Brain microvascular endothelial cell (primary cell): Measurements from ENCODE around the gene RIN3.

ENCODE experiments used
- DNase-seq: peaks from one replicate; pipeline ENCODE4 v3.0.0-alpha.2; 2020
- H3K27ac ChIP-seq: fragments of 250-450 bp; sonication (Bioruptor Pico); 2 replicates; pipeline ENCODE4 v1.5.1; 2020; ENCODE audit warnings: mild to moderate bottlenecking, moderate library complexity
- H3K27me3 ChIP-seq: fragments of 250-450 bp; sonication (Bioruptor Pico); replicated peaks from 2 replicates; pipeline ENCODE4 v1.5.1; 2020; ENCODE audit warnings: mild to moderate bottlenecking
- H3K36me3 ChIP-seq: fragments of 250-450 bp; sonication (Bioruptor Pico); replicated peaks from 2 replicates; pipeline ENCODE4 v1.5.1; 2020; ENCODE audit warnings: mild to moderate bottlenecking
- H3K4me3 ChIP-seq: 2 replicates; pipeline ENCODE4 v1.5.1; 2011; ENCODE audit warnings: low read depth, mild to moderate bottlenecking, control low read depth, low read length, moderate library complexity
- in situ Hi-C: cut with HindIII; loops from 2 replicates; pipeline ENCODE4 v1.10.0; 2017; ENCODE audit warnings: low sequenced_read_pairs, low pct_ligation_motif_present
- TF ChIP-seq, protein P1 (sequence below): IDR thresholded peaks from 2 replicates; pipeline ENCODE4 v1.5.1; 2011; ENCODE audit warnings: low read depth, mild to moderate bottlenecking, moderate library complexity, low read length, control low read depth, inconsistent platforms; ENCODE audit errors: missing control alignments

Gene RIN3, protein sequence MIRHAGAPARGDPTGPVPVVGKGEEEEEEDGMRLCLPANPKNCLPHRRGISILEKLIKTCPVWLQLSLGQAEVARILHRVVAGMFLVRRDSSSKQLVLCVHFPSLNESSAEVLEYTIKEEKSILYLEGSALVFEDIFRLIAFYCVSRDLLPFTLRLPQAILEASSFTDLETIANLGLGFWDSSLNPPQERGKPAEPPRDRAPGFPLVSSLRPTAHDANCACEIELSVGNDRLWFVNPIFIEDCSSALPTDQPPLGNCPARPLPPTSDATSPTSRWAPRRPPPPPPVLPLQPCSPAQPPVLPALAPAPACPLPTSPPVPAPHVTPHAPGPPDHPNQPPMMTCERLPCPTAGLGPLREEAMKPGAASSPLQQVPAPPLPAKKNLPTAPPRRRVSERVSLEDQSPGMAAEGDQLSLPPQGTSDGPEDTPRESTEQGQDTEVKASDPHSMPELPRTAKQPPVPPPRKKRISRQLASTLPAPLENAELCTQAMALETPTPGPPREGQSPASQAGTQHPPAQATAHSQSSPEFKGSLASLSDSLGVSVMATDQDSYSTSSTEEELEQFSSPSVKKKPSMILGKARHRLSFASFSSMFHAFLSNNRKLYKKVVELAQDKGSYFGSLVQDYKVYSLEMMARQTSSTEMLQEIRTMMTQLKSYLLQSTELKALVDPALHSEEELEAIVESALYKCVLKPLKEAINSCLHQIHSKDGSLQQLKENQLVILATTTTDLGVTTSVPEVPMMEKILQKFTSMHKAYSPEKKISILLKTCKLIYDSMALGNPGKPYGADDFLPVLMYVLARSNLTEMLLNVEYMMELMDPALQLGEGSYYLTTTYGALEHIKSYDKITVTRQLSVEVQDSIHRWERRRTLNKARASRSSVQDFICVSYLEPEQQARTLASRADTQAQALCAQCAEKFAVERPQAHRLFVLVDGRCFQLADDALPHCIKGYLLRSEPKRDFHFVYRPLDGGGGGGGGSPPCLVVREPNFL

DNA sequence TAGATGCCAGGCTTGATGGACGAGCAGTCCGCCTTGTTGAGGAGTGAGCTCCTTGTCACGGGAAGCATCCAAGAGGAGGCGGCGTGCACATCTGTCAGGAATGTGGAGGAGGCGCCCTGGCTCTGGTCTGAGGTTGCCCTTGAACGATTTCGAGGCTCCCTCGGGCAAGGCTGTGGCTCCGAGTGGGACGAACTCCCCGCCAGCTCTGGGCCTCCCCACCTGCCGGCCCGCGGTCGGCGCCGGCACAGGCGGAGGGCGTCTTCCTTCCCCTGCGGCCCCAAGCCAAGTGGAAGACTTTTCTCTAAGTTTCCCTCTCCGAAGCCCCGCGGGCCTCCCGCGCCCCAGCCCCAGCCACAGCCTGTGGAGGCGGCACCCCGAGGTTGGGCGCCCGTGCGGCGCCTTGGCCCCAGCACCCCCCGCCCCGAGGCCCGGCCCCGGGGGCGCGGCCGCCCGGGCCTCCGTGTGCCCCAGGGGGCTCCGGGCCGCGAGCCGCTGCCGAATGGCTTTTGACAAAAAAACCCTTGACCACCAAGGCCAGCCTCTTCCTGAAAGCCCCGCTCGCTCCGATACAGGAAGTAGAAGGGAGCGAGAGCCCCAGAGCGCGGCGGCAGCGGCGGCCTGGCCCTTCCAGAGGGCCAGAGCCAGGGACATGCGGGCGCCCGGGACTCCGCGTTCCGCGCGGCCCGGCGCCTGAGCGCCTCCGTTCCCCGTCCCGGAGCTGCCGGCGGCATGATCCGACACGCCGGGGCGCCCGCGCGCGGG is at the start of gene RIN3:
Gene RIN3 (plus strand): TSS at position 578 of the 762 bp plus-strand sequence. CDS start 152 bp downstream, at position 730.
- peak within 1 kb of the TSS; percentile 74 for H3K4me3 ChIP-seq
- H3K27me3 ChIP-seq: no peaks in the 10 kb centered on the region
- peak; percentile 34 for DNase-seq
- no peaks in the 10 kb centered on the region for H3K36me3 ChIP-seq
- peak within 1 kb of the TSS; percentile 62 for H3K27ac ChIP-seq
- in situ Hi-C loops: no loop called here
- TF ChIP-seq, protein P1, sequence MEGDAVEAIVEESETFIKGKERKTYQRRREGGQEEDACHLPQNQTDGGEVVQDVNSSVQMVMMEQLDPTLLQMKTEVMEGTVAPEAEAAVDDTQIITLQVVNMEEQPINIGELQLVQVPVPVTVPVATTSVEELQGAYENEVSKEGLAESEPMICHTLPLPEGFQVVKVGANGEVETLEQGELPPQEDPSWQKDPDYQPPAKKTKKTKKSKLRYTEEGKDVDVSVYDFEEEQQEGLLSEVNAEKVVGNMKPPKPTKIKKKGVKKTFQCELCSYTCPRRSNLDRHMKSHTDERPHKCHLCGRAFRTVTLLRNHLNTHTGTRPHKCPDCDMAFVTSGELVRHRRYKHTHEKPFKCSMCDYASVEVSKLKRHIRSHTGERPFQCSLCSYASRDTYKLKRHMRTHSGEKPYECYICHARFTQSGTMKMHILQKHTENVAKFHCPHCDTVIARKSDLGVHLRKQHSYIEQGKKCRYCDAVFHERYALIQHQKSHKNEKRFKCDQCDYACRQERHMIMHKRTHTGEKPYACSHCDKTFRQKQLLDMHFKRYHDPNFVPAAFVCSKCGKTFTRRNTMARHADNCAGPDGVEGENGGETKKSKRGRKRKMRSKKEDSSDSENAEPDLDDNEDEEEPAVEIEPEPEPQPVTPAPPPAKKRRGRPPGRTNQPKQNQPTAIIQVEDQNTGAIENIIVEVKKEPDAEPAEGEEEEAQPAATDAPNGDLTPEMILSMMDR: no peak

DNA sequence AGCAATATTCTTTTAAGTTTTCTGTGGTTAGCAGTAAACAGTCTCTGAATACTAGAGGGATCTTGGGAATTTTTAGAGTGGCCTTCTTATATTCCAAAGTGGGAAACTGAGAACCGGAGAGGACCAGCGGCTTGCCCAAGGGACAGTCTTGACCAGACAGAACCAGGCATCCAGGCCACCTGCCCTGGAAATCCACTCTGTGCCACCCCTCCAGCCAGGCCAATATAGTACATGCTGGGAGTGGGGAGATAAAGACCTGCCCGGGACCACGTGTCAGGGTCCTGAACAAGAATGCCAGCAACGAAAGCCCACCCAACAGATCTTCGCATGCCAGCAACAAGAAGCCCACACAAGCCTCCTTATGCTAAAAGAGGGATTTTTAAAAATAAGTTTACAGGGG is 49.4 kb upstream of the RIN3 start:
- no peak for DNase-seq
- in situ Hi-C loops: no loop called here
- Histone ChIP-seq H3K27ac (no peak overlapping the region), H3K4me3 (no peak overlapping the region), H3K27me3 (no peaks in the 10 kb centered on the region), H3K36me3 (no peaks in the 10 kb centered on the region)
- TF ChIP-seq, protein P1: no peak

DNA sequence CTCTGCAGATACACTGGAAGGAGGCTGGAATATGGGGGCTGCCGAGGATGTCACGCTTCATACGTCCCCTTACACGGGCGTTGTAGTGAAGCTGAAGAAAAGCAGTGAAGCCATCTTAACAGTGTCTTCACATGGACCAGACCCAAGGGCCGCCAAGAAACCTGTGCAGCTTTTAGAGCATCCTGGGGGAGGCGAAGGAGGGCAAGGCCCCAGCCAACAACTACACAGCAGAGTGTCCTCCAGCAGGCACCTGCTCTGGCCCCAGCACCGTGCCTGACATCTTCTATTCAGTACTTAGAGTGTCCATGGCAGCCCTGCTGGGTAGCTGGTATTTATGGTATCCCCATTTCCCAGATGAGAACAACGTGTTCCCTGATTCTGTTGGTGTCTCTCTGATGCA is 48.9 kb upstream of the RIN3 start:
- Histone ChIP-seq H3K4me3 (no peak overlapping the region), H3K27me3 (no peaks in the 10 kb centered on the region), H3K36me3 (no peaks in the 10 kb centered on the region), H3K27ac (no peak overlapping the region)
- in situ Hi-C loops: no loop called here
- DNase-seq: no peak
- TF ChIP-seq, protein P1: no peak

DNA sequence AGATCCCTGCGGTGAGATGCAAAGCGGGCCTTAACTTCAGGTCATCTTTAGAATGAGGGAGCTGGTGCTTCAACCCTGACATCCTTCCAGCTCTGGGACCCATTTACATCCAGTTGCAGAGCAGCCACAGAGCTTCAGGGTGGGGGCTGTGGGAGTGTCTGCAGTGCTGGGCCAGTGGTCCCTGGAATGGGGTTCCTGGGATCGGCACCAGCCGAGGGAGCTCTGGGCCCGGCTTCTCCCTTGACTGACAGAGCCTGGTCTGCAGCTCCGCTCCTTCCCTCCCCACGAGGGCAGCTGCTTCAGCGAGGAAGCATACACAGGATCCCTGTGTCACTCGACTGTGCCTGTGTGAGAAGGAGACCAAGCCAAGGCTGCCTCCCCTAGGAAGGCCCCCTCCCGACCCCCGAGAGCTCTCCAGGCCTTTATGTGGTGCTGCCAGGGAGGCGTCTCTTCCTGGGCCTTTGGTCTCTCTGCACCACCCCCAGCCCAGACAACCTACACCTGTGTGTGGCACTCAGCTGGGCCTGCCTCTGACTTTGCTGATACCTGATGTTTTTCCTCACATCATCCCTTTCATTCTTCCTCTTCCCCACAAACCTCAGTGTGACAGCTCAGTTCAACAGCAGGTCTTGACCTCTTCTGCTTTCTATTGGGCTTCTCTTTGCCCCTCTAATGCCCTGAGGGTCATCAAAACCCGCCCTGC is 48.1 kb upstream of the RIN3 start:
- H3K27ac ChIP-seq: no peak overlapping the region
- no peaks in the 10 kb centered on the region for H3K36me3 ChIP-seq
- no peaks in the 10 kb centered on the region for H3K27me3 ChIP-seq
- TF ChIP-seq, protein P1: no peak
- in situ Hi-C loops: no loop called here
- no peak overlapping the region for H3K4me3 ChIP-seq
- no peak for DNase-seq

DNA sequence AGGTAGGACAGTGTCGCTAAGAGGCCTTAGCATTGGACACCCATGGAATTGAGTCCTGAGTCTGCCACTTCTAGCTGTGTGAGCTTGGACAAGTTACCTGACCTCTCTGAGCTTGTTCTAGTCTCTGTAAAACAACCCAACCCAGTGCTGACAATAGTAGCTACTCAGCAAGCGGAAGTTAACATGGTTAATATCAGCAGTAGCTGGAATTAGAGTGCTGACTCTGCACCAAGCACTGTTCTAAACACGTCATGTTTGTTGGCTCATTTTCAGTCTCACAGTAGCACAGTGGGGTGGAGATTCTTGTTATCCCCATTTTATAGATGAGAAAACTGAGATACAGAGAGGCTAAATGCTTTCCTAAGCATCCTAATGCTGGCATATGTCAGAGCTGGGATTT is 47.5 kb upstream of the RIN3 start:
- no peak for DNase-seq
- no peaks in the 10 kb centered on the region for H3K27me3 ChIP-seq
- H3K27ac ChIP-seq: no peak overlapping the region
- TF ChIP-seq, protein P1: no peak
- no peak overlapping the region for H3K4me3 ChIP-seq
- H3K36me3 ChIP-seq: no peaks in the 10 kb centered on the region
- in situ Hi-C loops: no loop called here
